HFF-Myc (cell line): ENCODE results near the gene CFDP1.

Experiments
- DNase-seq: peaks from one replicate; pipeline ENCODE4 v3.0.0-alpha.2; 2011; ENCODE audit warnings: low read depth; ENCODE audit errors: extremely low read depth
- H3K4me3 ChIP-seq: replicated peaks from 2 replicates; pipeline ENCODE4 v1.5.1; 2011; ENCODE audit warnings: low read depth, mild to moderate bottlenecking, control low read depth, low read length
- TF ChIP-seq, protein P1 (sequence below): IDR thresholded peaks from 2 replicates; pipeline ENCODE4 v1.5.1; 2012; ENCODE audit warnings: mild to moderate bottlenecking, low read depth, low read length, control low read depth; ENCODE audit errors: missing control alignments

Gene CFDP1

GRCh38 chr16:75264999-75265910 is 168.0 kb downstream of the CFDP1 start:
- no peak for DNase-seq
- TF ChIP-seq, protein P1, sequence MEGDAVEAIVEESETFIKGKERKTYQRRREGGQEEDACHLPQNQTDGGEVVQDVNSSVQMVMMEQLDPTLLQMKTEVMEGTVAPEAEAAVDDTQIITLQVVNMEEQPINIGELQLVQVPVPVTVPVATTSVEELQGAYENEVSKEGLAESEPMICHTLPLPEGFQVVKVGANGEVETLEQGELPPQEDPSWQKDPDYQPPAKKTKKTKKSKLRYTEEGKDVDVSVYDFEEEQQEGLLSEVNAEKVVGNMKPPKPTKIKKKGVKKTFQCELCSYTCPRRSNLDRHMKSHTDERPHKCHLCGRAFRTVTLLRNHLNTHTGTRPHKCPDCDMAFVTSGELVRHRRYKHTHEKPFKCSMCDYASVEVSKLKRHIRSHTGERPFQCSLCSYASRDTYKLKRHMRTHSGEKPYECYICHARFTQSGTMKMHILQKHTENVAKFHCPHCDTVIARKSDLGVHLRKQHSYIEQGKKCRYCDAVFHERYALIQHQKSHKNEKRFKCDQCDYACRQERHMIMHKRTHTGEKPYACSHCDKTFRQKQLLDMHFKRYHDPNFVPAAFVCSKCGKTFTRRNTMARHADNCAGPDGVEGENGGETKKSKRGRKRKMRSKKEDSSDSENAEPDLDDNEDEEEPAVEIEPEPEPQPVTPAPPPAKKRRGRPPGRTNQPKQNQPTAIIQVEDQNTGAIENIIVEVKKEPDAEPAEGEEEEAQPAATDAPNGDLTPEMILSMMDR: no peak
- peak overlapping the region; percentile 92 for H3K4me3 ChIP-seq

GRCh38 chr16:75264457-75264998 is 168.8 kb downstream of the CFDP1 start:
- DNase-seq: no peak
- TF ChIP-seq, protein P1: no peak
- peak overlapping the region; percentile 92 for H3K4me3 ChIP-seq

DNA sequence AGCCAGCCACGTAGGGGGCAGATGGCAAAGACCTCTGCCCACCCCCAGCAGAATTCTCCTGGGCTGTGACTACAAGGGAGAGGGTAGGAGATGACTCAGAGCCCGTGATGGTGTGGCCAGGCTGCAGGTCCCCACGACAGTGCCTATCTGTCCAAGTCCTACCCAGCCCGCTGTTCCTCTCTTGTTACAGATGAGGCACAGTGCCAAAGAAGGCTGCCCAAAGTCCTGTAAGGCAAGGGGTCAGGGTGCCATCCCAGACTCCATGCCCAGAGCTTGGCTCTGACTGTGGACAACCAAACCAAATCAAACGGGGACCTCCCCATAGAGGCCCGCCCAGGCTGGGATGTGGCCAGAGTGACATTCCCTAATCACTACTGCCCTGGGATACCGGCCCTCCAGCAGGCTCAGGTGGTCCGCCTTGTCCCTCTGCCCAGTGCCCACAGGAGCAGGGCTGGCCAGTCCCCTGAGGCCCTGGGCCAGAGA is 169.3 kb downstream of the CFDP1 start:
- DNase-seq: no peak
- TF ChIP-seq, protein P1: no peak
- peak overlapping the region; percentile 92 for H3K4me3 ChIP-seq

DNA sequence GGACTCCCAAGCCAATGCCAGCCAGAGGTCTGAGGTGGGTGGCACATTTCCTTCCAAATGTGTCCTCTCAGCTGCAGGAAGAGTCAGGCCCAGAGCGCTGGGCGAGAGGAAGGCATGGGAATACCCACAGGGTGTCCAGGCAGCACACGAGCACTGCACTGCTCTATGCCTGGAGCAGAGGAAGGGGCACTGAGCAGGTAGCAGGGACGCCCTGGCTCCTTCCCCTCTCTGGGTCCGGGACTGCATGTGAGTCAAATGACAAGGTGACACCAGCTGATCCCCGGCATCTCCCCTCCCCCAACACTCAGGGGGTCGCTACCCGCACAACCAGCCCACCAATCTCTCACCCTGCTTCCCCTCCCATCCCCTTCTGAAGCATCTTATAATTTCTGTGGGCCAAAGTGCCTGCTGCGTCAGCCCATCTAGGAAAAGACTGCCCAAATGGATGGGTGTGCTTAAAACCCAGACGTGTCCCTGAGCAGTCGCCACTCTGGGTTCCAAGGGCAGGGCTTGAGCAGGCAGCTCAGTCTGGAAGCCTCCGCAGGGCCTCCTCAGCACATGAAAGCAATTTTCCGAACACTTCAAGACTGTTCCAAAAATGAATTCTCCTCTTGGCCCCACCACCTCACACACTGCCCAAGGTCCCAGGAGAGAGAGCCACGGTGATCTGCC is 169.9 kb downstream of the CFDP1 start:
- peak overlapping the region; percentile 92 for H3K4me3 ChIP-seq
- no peak for DNase-seq
- TF ChIP-seq, protein P1: no peak

- TF ChIP-seq, protein P1: no peak
- no peak for DNase-seq
- no peak overlapping the region; the same call in 1 of the 2 replicates for H3K4me3 ChIP-seq
Observed at GRCh38 chr16:75262800-75263127, 170.5 kb downstream of the CFDP1 start.

- H3K4me3 ChIP-seq: no peak overlapping the region
- DNase-seq: no peak
- TF ChIP-seq, protein P1: no peak
Observed at GRCh38 chr16:75262104-75262799, 171.1 kb downstream of the CFDP1 start.
